ENCODE measurements around the gene MICU2.

The MICU2 gene

GRCh38 chr13:21458451-21458812 is 145.5 kb downstream of the MICU2 start:
- Histone ChIP-seq H3K27ac (ENCODE audit: low read depth, low read length) (peak overlapping the region; percentile 84), H3K9ac (ENCODE audit: low read depth, low read length) (peak overlapping the region; percentile 97), H3K9me3 (ENCODE audit: insufficient read depth, low read depth, low read length) (no peaks in the 10 kb centered on the region), H3K27me3 (ENCODE audit: insufficient read depth, low read length) (no peaks in the 10 kb centered on the region), H3K4me3 (ENCODE audit: low read length) (peak overlapping the region; percentile 97), H3K36me3 (ENCODE audit: insufficient read depth, low read length) (no peaks in the 10 kb centered on the region), H3K4me1 (ENCODE audit: insufficient read depth, low read length) (peaks cover 20% of the 10 kb centered on the region; the same call in 1 of the 2 replicates)
- WGBS = 0% methylated on average over 16 of the region's 16 CpGs

- Histone ChIP-seq H3K4me3 (ENCODE audit: low read length) (no peak overlapping the region), H3K27ac (ENCODE audit: low read depth, low read length) (no peak overlapping the region), H3K9ac (ENCODE audit: low read depth, low read length) (no peak overlapping the region), H3K4me1 (ENCODE audit: insufficient read depth, low read length) (0 out of 2 replicates have a peak, but pooled peaks cover 15% of the 10 kb centered on the region), H3K36me3 (ENCODE audit: insufficient read depth, low read length) (peaks cover 4% of the 10 kb centered on the region; the same call in 1 of the 2 replicates), H3K27me3 (ENCODE audit: insufficient read depth, low read length) (no peaks in the 10 kb centered on the region), H3K9me3 (ENCODE audit: insufficient read depth, low read depth, low read length) (peaks cover 16% of the 10 kb centered on the region; the same call in 1 of the 2 replicates)
- WGBS = 97% methylated on average over 6 of the region's 6 CpGs
Observed at GRCh38 chr13:21453387-21454081, 150.4 kb downstream of the MICU2 start.

GRCh38 chr13:21450936-21451335 is 153.0 kb downstream of the MICU2 start:
- Histone ChIP-seq H3K36me3 (ENCODE audit: insufficient read depth, low read length) (peaks cover 4% of the 10 kb centered on the region; the same call in 1 of the 2 replicates), H3K9me3 (ENCODE audit: insufficient read depth, low read depth, low read length) (peaks cover 16% of the 10 kb centered on the region; the same call in 1 of the 2 replicates), H3K27me3 (ENCODE audit: insufficient read depth, low read length) (no peaks in the 10 kb centered on the region), H3K4me1 (ENCODE audit: insufficient read depth, low read length) (no peaks in the 10 kb centered on the region), H3K4me3 (ENCODE audit: low read length) (no peak overlapping the region), H3K9ac (ENCODE audit: low read depth, low read length) (no peak overlapping the region), H3K27ac (ENCODE audit: low read depth, low read length) (no peak overlapping the region)
- 100% methylated on average over 1 of the region's 3 CpGs for WGBS

DNA sequence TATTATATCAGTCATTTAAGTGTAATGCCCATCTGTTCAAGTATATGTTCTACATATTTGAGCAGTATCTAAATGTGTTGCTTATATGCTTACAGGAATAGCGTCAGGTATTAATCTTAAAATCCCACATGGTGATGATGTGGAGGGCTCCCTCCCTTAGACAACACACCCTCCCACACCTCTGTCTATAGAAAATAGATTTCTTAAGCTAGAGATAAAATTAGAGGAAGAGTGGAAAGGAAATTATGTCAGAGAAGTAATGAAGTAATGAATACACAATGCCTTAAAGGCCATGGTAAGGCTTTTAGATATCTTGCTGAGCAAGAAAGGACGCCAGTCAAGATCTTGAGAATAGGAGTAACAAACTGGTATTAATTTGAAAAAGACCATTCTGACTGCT is 157.3 kb downstream of the MICU2 start:
- Histone ChIP-seq H3K36me3 (ENCODE audit: insufficient read depth, low read length) (peaks cover 6% of the 10 kb centered on the region; the same call in 1 of the 2 replicates), H3K9me3 (ENCODE audit: insufficient read depth, low read depth, low read length) (0 out of 2 replicates have a peak, but pooled peaks cover 7% of the 10 kb centered on the region), H3K27me3 (ENCODE audit: insufficient read depth, low read length) (no peaks in the 10 kb centered on the region), H3K4me3 (ENCODE audit: low read length) (no peak overlapping the region), H3K27ac (ENCODE audit: low read depth, low read length) (no peak overlapping the region), H3K9ac (ENCODE audit: low read depth, low read length) (no peak overlapping the region), H3K4me1 (ENCODE audit: insufficient read depth, low read length) (no peaks in the 10 kb centered on the region)
- 92% methylated on average over 1 of the region's 2 CpGs for WGBS

GRCh38 chr13:21445759-21446158 is 158.2 kb downstream of the MICU2 start:
- Histone ChIP-seq H3K27me3 (ENCODE audit: insufficient read depth, low read length) (no peaks in the 10 kb centered on the region), H3K9ac (ENCODE audit: low read depth, low read length) (no peak overlapping the region), H3K4me3 (ENCODE audit: low read length) (no peak overlapping the region), H3K9me3 (ENCODE audit: insufficient read depth, low read depth, low read length) (0 out of 2 replicates have a peak, but pooled peaks cover 7% of the 10 kb centered on the region), H3K27ac (ENCODE audit: low read depth, low read length) (no peak overlapping the region), H3K4me1 (ENCODE audit: insufficient read depth, low read length) (no peaks in the 10 kb centered on the region), H3K36me3 (ENCODE audit: insufficient read depth, low read length) (peaks cover 6% of the 10 kb centered on the region; the same call in 1 of the 2 replicates)
- 86% methylated on average over 6 of the region's 6 CpGs for WGBS

- 93% methylated on average over 1 of the region's 1 CpG for WGBS
- H3K4me3 ChIP-seq (ENCODE audit: low read length) = no peak overlapping the region
Observed at GRCh38 chr13:21443171-21443570, 160.8 kb downstream of the MICU2 start.

More at GRCh38 chr13:21443171-21443570, 160.8 kb downstream of the MICU2 start:
- peaks cover 2% of the 10 kb centered on the region; the same call in 1 of the 2 replicates for H3K36me3 ChIP-seq (ENCODE audit: insufficient read depth, low read length)
- H3K4me1 ChIP-seq (ENCODE audit: insufficient read depth, low read length) = no peaks in the 10 kb centered on the region
- no peak overlapping the region for H3K9ac ChIP-seq (ENCODE audit: low read depth, low read length)
- H3K9me3 ChIP-seq (ENCODE audit: insufficient read depth, low read depth, low read length) = peaks cover 3% of the 10 kb centered on the region
- H3K27me3 ChIP-seq (ENCODE audit: insufficient read depth, low read length) = no peaks in the 10 kb centered on the region
- no peak overlapping the region for H3K27ac ChIP-seq (ENCODE audit: low read depth, low read length)
